GM12878 (cell line): ENCODE measurements around the gene CLDN7. TPM values are rescaled to one million over a fixed set of nuclear protein-coding genes. Genes with fewer than 3 reads are reported as not detected.

Experiments
- ATF2 ChIP-seq: IDR thresholded peaks from 2 replicates; pipeline ENCODE4 v1.6.1; 2012; ENCODE audit warnings: low read length, inconsistent platforms
- CBFB ChIP-seq: IDR thresholded peaks from 2 replicates; pipeline ENCODE4 v1.6.1; 2016; ENCODE audit warnings: antibody characterized with exemption, low read depth
- CHD1 ChIP-seq: IDR thresholded peaks from 2 replicates; pipeline ENCODE4 v1.6.1; 2012; ENCODE audit warnings: low read depth, low read length, improper control_type of control experiment
- CHD4 ChIP-seq: fragments of 200-600 bp; sonication (generic); IDR thresholded peaks from 2 replicates; pipeline ENCODE4 v1.6.1; 2016; ENCODE audit warnings: mild to moderate bottlenecking
- CTCF ChIP-seq, 3 experiments: IDR thresholded peaks in 2 of 3; conservative IDR thresholded peaks in 1 of 3; 2 replicates each; pipeline ENCODE4 v1.5.1; 2011; ENCODE audit warnings: low read depth in 3 of 3, low read length in 3 of 3, mild to moderate bottlenecking in 3 of 3, control low read depth in 2 of 3, moderate library complexity in 2 of 3, inconsistent platforms in 1 of 3, mixed read lengths in 1 of 3; ENCODE audit not compliant: control insufficient read depth in 2 of 3, insufficient read depth in 1 of 3; ENCODE audit errors: extremely low read depth in 1 of 3
- EED ChIP-seq: sonication (generic); IDR thresholded peaks from 2 replicates; pipeline ENCODE4 v1.6.1; 2016; ENCODE audit warnings: antibody characterized with exemption, low read depth
- EGR1 ChIP-seq, 2 experiments: IDR thresholded peaks; 1 replicate in 1 of 2; 2 replicates in 1 of 2; pipeline ENCODE4 v1.6.1; 2011 to 2012; ENCODE audit warnings: low read depth in 2 of 2, low read length in 2 of 2, borderline replicate concordance in 1 of 2, mild to moderate bottlenecking in 1 of 2, moderate library complexity in 1 of 2
- EP300 ChIP-seq, 2 experiments: fragments of 150-350 bp in 1 of 2; IDR thresholded peaks; 2 replicates each; pipeline ENCODE4 v1.6.1; 2011 to 2012; ENCODE audit warnings: low read depth in 2 of 2, low read length in 2 of 2, borderline replicate concordance in 1 of 2, improper control_type of control experiment in 1 of 2, inconsistent platforms in 1 of 2; ENCODE audit not compliant: control insufficient read depth in 1 of 2
- HDGF ChIP-seq: fragments of 450-650 bp; IDR thresholded peaks from 2 replicates; pipeline ENCODE4 v1.6.1; 2016; ENCODE audit warnings: antibody characterized with exemption
- HSF1 ChIP-seq: fragments of 150-350 bp; IDR thresholded peaks from 2 replicates; pipeline ENCODE4 v1.6.1; 2014; ENCODE audit warnings: mild to moderate bottlenecking, low read depth, low read length
- IKZF1 ChIP-seq: fragments of 450-650 bp; conservative IDR thresholded peaks from 2 replicates; pipeline ENCODE4 v1.6.1; 2017; ENCODE audit warnings: antibody characterized with exemption, mild to moderate bottlenecking
- MYB ChIP-seq: fragments of 150-350 bp; IDR thresholded peaks from 2 replicates; pipeline ENCODE4 v1.6.1; 2014; ENCODE audit warnings: mild to moderate bottlenecking, low read depth, low read length, borderline replicate concordance
- POLR2A ChIP-seq: IDR thresholded peaks from 2 replicates; pipeline ENCODE4 v1.6.1; 2011; ENCODE audit warnings: low read depth, mild to moderate bottlenecking, low read length
- POLR2AphosphoS5 ChIP-seq: IDR thresholded peaks from 2 replicates; pipeline ENCODE4 v1.6.1; 2011; ENCODE audit warnings: mild to moderate bottlenecking, low read length, inconsistent platforms
- RAD21 ChIP-seq: IDR thresholded peaks from 2 replicates; pipeline ENCODE4 v1.6.1; 2011; ENCODE audit warnings: mild to moderate bottlenecking, low read depth, low read length, moderate library complexity; ENCODE audit not compliant: insufficient read depth
- RUNX3 ChIP-seq: IDR thresholded peaks from 2 replicates; pipeline ENCODE4 v1.6.1; 2012; ENCODE audit warnings: low read length, inconsistent platforms
- SMC3 ChIP-seq: IDR thresholded peaks from 2 replicates; pipeline ENCODE4 v1.6.1; 2011; ENCODE audit warnings: low read length, improper control_type of control experiment, borderline replicate concordance
- SP1 ChIP-seq: IDR thresholded peaks from one replicate; pipeline ENCODE4 v1.6.1; 2011; ENCODE audit warnings: low read depth, low read length
- STAT3 ChIP-seq: IDR thresholded peaks from 2 replicates; pipeline ENCODE4 v1.6.1; 2011; ENCODE audit warnings: low read depth, low read length, improper control_type of control experiment
- ZBED1 ChIP-seq: IDR thresholded peaks from 2 replicates; pipeline ENCODE4 v1.6.1; 2016; ENCODE audit warnings: borderline replicate concordance
- ZNF217 ChIP-seq: fragments of 450-650 bp; IDR thresholded peaks from 2 replicates; pipeline ENCODE4 v1.6.1; 2017; ENCODE audit warnings: antibody characterized with exemption, mild to moderate bottlenecking
- polyA plus RNA-seq, 11 experiments: library from polyadenylated mRNA; depleted of rRNA in 4 of 11; unstranded in 6 of 11; stranded (reverse) in 5 of 11; fragments of >200 nt; fragmentation: Nextera tagmentation in 4 of 11; fragmentation: Illumina TruSeq in 1 of 11; extraction: Ambion mirVana in 4 of 11; extraction: Trizol in 1 of 11; gene quantifications; 1 replicate in 1 of 11; 2 replicates in 10 of 11; pipeline versions ENCODE4 v1.2.1 to v1.2.3, GENCODE V29; 2011 to 2016; ENCODE audit warnings: inconsistent platforms in 2 of 11, missing spikeins in 2 of 11, low read depth in 1 of 11
- total RNA-seq, 4 experiments: library from RNA; depleted of rRNA in 3 of 4; stranded (reverse); fragments of >200 nt in 3 of 4; fragmentation: Illumina TruSeq in 1 of 4; extraction: Trizol in 1 of 4; gene quantifications; 2 replicates each; pipeline versions ENCODE4 v1.2.1 to v1.2.3, GENCODE V29; 2013 to 2021
- TF ChIP-seq, protein P1 (sequence below): IDR thresholded peaks from 2 replicates; pipeline ENCODE4 v1.6.1; 2011; ENCODE audit warnings: borderline replicate concordance, low read depth, mild to moderate bottlenecking, moderate library complexity, low read length; ENCODE audit not compliant: insufficient read depth, poor library complexity, severe bottlenecking
- TF ChIP-seq, protein P2 (sequence below): IDR thresholded peaks from 2 replicates; pipeline ENCODE4 v1.6.1; 2011; ENCODE audit warnings: low read depth, low read length, improper control_type of control experiment, borderline replicate concordance

The CLDN7 gene
- total and polyA plus RNA-seq, 10 of the 15 experiments (the other 5 are each of a cell fraction or from before 2014, with no cell fraction given) = 0.19 to 1.3 (median 0.36) TPM; not detected in 5

DNA sequence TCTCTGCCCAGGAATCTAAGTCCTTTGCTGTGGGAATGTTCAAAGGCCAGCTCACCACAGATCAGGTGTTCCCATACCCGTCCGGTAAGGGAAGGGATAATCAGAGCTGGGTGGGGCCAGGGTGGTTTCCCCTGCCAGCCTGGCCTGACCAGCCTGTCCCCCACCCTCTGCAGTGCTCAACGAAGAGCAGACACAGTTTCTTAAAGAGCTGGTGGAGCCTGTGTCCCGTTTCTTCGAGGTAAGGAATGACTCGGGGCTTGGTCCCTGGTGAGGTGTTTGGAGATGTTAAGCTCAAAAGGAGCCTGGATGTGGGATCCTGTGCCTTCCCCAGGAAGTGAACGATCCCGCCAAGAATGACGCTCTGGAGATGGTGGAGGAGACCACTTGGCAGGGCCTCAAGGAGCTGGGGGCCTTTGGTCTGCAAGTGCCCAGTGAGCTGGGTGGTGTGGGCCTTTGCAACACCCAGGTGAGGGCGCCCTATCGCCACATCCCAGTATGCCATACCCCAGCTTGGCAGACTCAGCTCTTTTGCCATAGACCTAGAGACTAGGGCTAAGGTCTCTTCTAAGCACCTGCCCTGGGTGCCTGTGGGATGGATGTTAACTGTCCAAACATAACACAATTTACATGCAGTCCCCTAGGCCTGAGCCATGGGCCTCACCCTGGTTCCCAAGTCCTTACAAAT is 41.5 kb downstream of the CLDN7 start (continued):
- TF ChIP-seq RUNX3 (0 out of 2 replicates have a peak, but pooled peaks have one; percentile 5), CTCF (IDR thresholded peaks at IDR 0.05 in 2 of 3, conservative IDR thresholded peaks at IDR 0.05 in 1 of 3; ENCODE audit: control insufficient read depth in 2 of 3, extremely low read depth in 1 of 3, insufficient read depth in 1 of 3, low read depth in 3 of 3, low read length in 3 of 3) (peak; percentile 59 to 76 (median 62)), ZNF217 (no peak), POLR2AphosphoS5 (no peak; the same call in 1 of the 2 replicates), EP300 (IDR thresholded peaks at IDR 0.05; ENCODE audit: borderline replicate concordance in 1 of 2, control insufficient read depth in 1 of 2, low read depth in 2 of 2, low read length in 2 of 2) (no peak), STAT3 (no peak), ATF2 (no peak), ZBED1 (no peak), MYB (no peak), SP1 (no peak), CBFB (no peak), POLR2A (0 out of 2 replicates have a peak, but pooled peaks have one; percentile 41), CHD1 (0 out of 2 replicates have a peak, but pooled peaks have one; percentile 10), IKZF1 (no peak), SMC3 (peak; percentile 53; the same call in 1 of the 2 replicates), HSF1 (no peak), RAD21 (peak; percentile 45), EGR1 (IDR thresholded peaks at IDR 0.05; ENCODE audit: borderline replicate concordance in 1 of 2, low read depth in 2 of 2, low read length in 2 of 2) (no peak), EED (no peak), HDGF (no peak), CHD4 (no peak)
- TF ChIP-seq, protein P1, sequence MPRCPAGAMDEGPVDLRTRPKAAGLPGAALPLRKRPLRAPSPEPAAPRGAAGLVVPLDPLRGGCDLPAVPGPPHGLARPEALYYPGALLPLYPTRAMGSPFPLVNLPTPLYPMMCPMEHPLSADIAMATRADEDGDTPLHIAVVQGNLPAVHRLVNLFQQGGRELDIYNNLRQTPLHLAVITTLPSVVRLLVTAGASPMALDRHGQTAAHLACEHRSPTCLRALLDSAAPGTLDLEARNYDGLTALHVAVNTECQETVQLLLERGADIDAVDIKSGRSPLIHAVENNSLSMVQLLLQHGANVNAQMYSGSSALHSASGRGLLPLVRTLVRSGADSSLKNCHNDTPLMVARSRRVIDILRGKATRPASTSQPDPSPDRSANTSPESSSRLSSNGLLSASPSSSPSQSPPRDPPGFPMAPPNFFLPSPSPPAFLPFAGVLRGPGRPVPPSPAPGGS = peak; percentile 11
- TF ChIP-seq, protein P2, sequence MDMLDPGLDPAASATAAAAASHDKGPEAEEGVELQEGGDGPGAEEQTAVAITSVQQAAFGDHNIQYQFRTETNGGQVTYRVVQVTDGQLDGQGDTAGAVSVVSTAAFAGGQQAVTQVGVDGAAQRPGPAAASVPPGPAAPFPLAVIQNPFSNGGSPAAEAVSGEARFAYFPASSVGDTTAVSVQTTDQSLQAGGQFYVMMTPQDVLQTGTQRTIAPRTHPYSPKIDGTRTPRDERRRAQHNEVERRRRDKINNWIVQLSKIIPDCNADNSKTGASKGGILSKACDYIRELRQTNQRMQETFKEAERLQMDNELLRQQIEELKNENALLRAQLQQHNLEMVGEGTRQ = no peak
